Mammary epithelial cell (primary cell): Measurements from ENCODE around the gene SATB1.

ENCODE experiments used
- EZH2 ChIP-seq: IDR thresholded peaks from 2 replicates; pipeline ENCODE4 v1.6.1; 2012; ENCODE audit warnings: low read length, inconsistent platforms, borderline replicate concordance
- TF ChIP-seq, protein P1 (sequence below), 2 donors: IDR thresholded peaks in 1 of 2; conservative IDR thresholded peaks in 1 of 2; 2 replicates each; pipeline ENCODE4 v1.5.1; 2011 to 2012; ENCODE audit warnings: inconsistent platforms in 2 of 2, low read length in 2 of 2, mild to moderate bottlenecking in 2 of 2, control low read depth in 1 of 2, low read depth in 1 of 2; ENCODE audit not compliant: insufficient read depth in 1 of 2; ENCODE audit errors: extremely low read depth in 1 of 2

DNA sequence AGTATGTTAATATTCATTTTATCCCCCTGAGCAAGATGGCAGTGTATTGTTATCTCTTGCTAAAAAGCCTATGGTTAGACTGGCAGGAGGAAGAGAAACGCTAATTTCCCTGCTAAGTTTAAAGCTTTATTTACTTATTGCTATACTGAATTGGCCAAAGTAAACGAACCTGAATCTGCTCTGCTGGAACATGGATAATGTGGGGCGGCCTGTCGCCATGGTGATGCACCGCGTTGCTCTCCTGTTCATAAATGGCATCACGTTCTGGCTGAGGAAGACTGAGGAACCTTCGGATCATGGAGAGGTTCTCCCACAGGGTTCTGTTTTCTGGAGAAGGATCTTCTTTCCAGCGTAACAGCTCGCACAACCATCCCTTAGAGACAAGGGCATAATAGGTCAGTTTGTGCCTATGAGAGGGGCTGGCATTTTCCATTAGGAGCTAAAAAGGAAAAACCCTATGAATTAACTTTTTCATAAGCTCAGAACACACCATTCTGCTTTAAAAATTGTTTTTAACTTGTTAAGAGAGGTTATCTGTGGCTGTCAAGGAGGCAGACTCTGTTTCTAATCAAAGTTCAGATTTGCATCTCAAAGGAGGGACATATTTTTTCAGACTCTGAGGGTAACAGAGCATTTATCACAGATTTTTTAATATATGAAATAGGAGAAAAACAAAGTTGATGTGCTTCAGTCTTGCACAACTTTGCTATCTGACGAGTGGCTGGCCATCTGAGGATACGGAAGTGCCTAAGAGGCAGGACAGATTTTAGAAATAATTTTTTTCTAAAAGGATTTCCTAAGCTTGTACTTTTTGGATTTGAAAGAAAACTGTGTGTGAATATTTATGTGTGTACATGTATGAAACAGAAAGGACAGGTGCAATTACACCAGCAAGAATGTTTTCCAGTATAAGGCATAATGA is 73.1 kb downstream of the SATB1 start:
- TF ChIP-seq, protein P1, sequence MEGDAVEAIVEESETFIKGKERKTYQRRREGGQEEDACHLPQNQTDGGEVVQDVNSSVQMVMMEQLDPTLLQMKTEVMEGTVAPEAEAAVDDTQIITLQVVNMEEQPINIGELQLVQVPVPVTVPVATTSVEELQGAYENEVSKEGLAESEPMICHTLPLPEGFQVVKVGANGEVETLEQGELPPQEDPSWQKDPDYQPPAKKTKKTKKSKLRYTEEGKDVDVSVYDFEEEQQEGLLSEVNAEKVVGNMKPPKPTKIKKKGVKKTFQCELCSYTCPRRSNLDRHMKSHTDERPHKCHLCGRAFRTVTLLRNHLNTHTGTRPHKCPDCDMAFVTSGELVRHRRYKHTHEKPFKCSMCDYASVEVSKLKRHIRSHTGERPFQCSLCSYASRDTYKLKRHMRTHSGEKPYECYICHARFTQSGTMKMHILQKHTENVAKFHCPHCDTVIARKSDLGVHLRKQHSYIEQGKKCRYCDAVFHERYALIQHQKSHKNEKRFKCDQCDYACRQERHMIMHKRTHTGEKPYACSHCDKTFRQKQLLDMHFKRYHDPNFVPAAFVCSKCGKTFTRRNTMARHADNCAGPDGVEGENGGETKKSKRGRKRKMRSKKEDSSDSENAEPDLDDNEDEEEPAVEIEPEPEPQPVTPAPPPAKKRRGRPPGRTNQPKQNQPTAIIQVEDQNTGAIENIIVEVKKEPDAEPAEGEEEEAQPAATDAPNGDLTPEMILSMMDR (conservative IDR thresholded peaks at IDR 0.05 in 1 of 2, IDR thresholded peaks at IDR 0.05 in 1 of 2; ENCODE audit: extremely low read depth in 1 of 2, insufficient read depth in 1 of 2, low read depth in 1 of 2, low read length in 2 of 2): no peak
- no peak for TF ChIP-seq EZH2
